BLaER1 treated with 17β-estradiol and CSF1 and Interleukin-3, amounts not matched to agents 10 nM and 100 nM (cell line): ENCODE data around the gene VPS35L.

Experiments
- H3K27ac ChIP-seq, 11 experiments: shearing (Covaris generic); formaldehyde crosslinking; 2 replicates each; pipeline ENCODE4 v1.8.1; 2022
- H3K27me3 ChIP-seq, 11 experiments: shearing (Covaris generic); formaldehyde crosslinking; 2 replicates each; pipeline ENCODE4 v1.8.1; 2022
- H3K36me3 ChIP-seq, 11 experiments: shearing (Covaris generic); formaldehyde crosslinking; 2 replicates each; pipeline ENCODE4 v1.8.1; 2022
- H3K4me1 ChIP-seq, 10 experiments: shearing (Covaris generic); formaldehyde crosslinking; 2 replicates each; pipeline ENCODE4 v1.8.1; 2022
- H3K4me2 ChIP-seq, 11 experiments: shearing (Covaris generic); formaldehyde crosslinking; 2 replicates each; pipeline ENCODE4 v1.8.1; 2022
- H3K4me3 ChIP-seq, 10 experiments: shearing (Covaris generic); formaldehyde crosslinking; 2 replicates each; pipeline ENCODE4 v1.8.1; 2022
- H3K9ac ChIP-seq, 11 experiments: shearing (Covaris generic); formaldehyde crosslinking; 2 replicates each; pipeline ENCODE4 v1.8.1; 2022
- H3K9me3 ChIP-seq, 11 experiments: shearing (Covaris generic); formaldehyde crosslinking; replicated peaks in 1 of 11; 2 replicates each; pipeline ENCODE4 v1.8.1; 2022
- H4K20me1 ChIP-seq, 11 experiments: shearing (Covaris generic); formaldehyde crosslinking; 2 replicates each; pipeline ENCODE4 v1.8.1; 2022
- Cebpa-rat ChIP-seq, 11 experiments: shearing (Covaris generic); IDR thresholded peaks; 2 replicates each; pipeline ENCODE4 v1.8.1; 2022

The VPS35L gene

DNA sequence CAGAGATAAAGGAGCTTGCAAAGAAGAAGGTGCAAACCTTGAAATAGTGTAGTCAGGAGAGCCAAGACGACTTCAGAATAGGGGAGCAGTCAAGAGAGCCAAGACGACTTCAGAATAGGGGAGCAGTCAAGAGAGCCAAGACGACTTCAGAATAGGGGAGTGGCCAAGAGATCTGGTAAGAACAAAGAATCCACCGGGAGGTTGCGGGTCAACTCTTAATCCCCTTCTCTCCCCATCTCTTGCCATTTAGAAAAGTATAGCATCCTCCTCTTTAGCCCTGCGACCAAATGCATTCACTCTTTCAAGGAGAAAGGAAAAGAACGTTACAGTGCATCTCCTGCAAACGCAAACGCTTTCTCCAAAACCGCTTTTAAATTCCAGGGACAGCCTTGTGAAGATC is 161.8 kb downstream of the VPS35L start:
- H3K9me3 ChIP-seq, result no peaks in the 10 kb centered on the region
- peak overlapping the region; percentile 81 to 96 (median 92) for H3K4me2 ChIP-seq
- peak overlapping the region in 10 of 11 experiments; percentile 61 to 98 (median 90); a peak in 21 of 22 replicates for H3K27ac ChIP-seq
- H3K4me3 ChIP-seq, result peak overlapping the region; percentile 88 to 99 (median 94)
- no peak for TF ChIP-seq Cebpa-rat (IDR thresholded peaks at IDR 0.05)
- peaks cover 25 to 39% (median 29%) of the 10 kb centered on the region in 11 experiments for H3K36me3 ChIP-seq
- H4K20me1 ChIP-seq, result peaks cover 0 to 24% (median 10%) of the 10 kb centered on the region in 11 experiments; a peak in 12 of 22 replicates
- H3K9ac ChIP-seq, result peak overlapping the region; percentile 79 to 96 (median 88)
- H3K4me1 ChIP-seq, result peaks cover 25 to 54% (median 46%) of the 10 kb centered on the region in 10 experiments
- H3K27me3 ChIP-seq, result no peaks in the 10 kb centered on the region

DNA sequence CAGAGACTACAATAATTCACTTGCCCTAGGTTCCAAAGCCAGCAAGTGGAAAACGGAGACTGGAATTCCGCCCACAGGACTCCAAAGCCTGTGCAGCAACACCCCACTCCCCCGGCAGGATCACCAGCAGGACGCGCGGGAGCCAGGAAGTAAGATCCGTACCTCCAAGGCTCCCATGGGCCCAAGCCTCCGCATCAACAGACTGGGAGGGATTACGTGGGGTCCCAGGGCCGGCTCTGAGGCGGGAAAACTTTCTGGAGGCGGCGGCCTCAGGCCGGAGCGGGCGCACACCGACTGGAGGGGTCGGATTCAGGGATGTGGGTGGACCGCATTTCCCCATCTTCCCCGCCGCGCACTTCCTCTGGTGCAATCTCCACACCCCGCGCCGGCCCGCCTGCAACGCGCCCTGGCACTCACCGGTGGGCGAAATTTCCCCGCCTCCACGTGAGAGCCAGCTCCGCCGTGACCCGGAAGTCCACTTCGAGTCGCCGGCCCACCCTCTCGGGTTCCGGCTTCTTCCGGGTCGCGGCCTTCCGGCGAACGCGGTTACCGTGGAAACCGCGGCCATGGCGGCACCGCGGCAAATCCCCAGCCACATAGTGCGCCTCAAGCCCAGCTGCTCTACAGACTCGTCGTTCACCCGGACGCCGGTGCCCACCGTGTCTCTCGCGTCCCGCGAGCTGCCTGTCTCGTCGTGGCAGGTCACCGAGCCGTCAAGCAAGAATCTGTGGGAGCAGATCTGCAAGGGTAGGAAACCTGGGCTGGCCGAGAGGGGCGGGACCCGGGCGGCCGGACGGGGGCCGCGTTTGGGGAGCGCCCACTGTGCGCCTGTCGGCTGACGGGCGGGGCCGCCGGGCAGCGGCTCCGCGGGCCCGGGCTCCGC is 162.5 kb downstream of the VPS35L start, which contains the start of the genes IQCK and KNOP1:
Gene IQCK (plus strand): TSS at position 531 of the 883 bp plus-strand sequence. CDS start 36 bp downstream, at position 567.
Gene KNOP1 (minus strand): TSS at position 487 of the 883 bp plus-strand sequence. CDS start 3,192 bp downstream, outside the sequence.
- H3K9ac ChIP-seq, result peak within 1 kb of the TSS; percentile 79 to 96 (median 88)
- peak within 1 kb of the TSS in 10 of 11 experiments; percentile 61 to 98 (median 90); a peak in 21 of 22 replicates for H3K27ac ChIP-seq
- H3K4me3 ChIP-seq, result peak within 1 kb of the TSS; percentile 88 to 99 (median 94)
- H4K20me1 ChIP-seq, result peaks cover 0 to 17% (median 3%) of the 10 kb centered on the region in 11 experiments; a peak in 9 of 22 replicates
- peak within 1 kb of the TSS; percentile 81 to 96 (median 93) for H3K4me2 ChIP-seq
- H3K27me3 ChIP-seq, result no peaks in the 10 kb centered on the region
- no peaks in the 10 kb centered on the region for H3K9me3 ChIP-seq
- peaks cover 25 to 55% (median 46%) of the 10 kb centered on the region in 10 experiments for H3K4me1 ChIP-seq
- peaks cover 18 to 32% (median 22%) of the 10 kb centered on the region in 11 experiments for H3K36me3 ChIP-seq
- TF ChIP-seq Cebpa-rat (IDR thresholded peaks at IDR 0.05), result peak in 9 of 11 experiments; percentile 27 to 90 (median 65); a peak in 12 of 22 replicates

DNA sequence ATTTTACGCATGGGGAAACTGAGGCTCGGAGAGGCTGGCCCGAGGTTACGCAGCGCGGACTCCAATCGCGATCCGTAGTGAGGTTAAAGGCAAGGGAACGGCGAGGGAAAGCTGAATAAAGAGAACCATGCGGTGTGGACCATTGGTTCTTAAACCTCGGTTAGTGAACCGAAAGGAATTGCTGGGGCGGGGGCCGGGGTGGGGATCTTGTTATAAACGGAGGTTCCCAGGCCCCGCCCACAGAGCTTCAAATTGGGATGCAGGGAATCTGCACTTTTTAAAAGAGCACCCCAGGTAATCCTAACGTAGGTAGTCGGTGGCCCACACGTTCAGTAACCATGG is 163.1 kb downstream of the VPS35L start:
- Histone ChIP-seq H3K27me3 (no peaks in the 10 kb centered on the region), H3K9me3 (no peaks in the 10 kb centered on the region), H3K36me3 (peaks cover 12 to 26% (median 16%) of the 10 kb centered on the region in 11 experiments), H3K4me1 (peaks cover 25 to 55% (median 46%) of the 10 kb centered on the region in 10 experiments), H3K27ac (peak overlapping the region in 10 of 11 experiments; percentile 61 to 98 (median 90); a peak in 21 of 22 replicates), H4K20me1 (peaks cover 0 to 12% (median 0%) of the 10 kb centered on the region in 11 experiments; a peak in 7 of 22 replicates), H3K4me2 (peak overlapping the region; percentile 75 to 96 (median 90)), H3K9ac (peak overlapping the region; percentile 79 to 96 (median 88)), H3K4me3 (peak overlapping the region; percentile 88 to 99 (median 94))
- no peak for TF ChIP-seq Cebpa-rat (IDR thresholded peaks at IDR 0.05)

DNA sequence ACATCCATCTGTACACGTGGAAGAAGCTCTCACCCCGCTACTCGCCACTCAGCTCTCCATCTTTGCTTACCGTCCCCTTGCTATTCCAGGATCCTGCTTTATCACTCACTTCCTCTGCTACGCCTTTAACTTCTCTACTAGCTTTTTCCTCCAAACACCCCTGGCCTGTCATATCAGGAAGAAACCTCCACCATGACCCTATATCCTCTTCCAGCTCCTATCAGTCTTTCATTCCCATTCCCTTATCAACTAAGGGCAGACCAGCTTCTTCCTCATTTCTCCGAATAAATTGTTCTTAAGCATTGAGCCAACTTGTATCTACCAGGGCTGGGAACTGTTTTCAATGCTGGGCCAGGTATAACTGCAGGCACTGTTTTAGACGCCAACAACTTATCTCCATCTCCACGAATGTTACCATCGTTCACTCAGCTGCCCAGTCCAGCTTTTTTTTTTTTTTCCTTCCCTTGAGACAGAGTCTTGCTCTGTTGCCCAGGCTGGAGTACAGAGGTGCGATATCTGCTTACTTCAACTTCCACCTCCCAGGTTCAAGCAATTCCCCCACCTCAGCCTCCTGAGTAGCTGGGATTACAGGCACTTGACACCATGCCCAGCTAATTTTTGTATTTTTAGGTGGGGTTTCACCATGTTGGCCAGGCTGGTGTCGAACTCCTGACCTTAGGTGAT is 166.9 kb downstream of the VPS35L start:
- H3K4me3 ChIP-seq, result no peak overlapping the region
- H3K9me3 ChIP-seq, result no peaks in the 10 kb centered on the region
- no peaks in the 10 kb centered on the region for H4K20me1 ChIP-seq
- peaks cover 13 to 37% (median 29%) of the 10 kb centered on the region in 10 experiments; a peak in 19 of 20 replicates for H3K4me1 ChIP-seq
- H3K27me3 ChIP-seq, result no peaks in the 10 kb centered on the region
- no peak overlapping the region for H3K9ac ChIP-seq
- H3K4me2 ChIP-seq, result peak overlapping the region in 3 of 11 experiments; percentile 16 to 29 (median 19); a peak in 3 of 22 replicates
- no peak for TF ChIP-seq Cebpa-rat (IDR thresholded peaks at IDR 0.05)
- H3K36me3 ChIP-seq, result no peaks in the 10 kb centered on the region
- no peak overlapping the region for H3K27ac ChIP-seq

DNA sequence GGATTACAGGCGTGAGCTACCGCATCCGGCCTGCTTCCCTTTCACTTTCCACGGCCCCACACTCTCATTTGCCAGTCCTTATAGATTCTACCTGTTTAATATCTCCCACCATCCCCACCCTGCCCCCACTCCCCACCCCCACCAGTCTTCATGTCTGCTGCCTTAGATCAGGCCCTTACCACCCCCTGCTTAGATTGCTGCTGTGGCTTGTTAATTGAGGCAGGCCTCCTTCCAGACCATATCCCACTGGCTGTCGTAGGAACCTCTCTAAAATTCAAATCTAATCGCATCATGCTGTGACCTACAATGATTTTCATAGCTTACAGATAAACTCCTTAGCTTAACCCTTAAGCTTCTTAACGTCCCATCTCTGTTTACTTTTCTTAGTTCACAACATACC is 167.5 kb downstream of the VPS35L start:
- H3K36me3 ChIP-seq, result no peaks in the 10 kb centered on the region
- no peak for TF ChIP-seq Cebpa-rat (IDR thresholded peaks at IDR 0.05)
- no peak overlapping the region for H3K9ac ChIP-seq

DNA sequence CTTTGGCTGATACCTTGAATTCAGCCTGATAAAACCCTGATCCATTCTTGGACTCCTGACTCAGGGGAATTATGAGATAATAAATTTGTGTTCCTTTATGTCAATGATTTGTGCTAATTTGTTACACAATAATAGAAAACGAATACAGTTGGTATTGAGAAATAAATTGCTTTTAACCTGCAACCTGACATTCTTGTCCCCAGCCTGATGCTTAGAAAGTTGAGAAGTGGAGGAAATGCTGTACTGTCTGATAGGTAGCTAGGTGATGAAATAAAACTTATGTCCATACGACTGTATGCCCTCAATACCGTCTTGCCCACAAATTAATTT is 173.1 kb downstream of the VPS35L start:
- Histone ChIP-seq H3K27ac (no peak overlapping the region), H4K20me1 (no peaks in the 10 kb centered on the region), H3K4me3 (no peak overlapping the region), H3K4me1 (no peaks in the 10 kb centered on the region), H3K9ac (no peak overlapping the region), H3K4me2 (no peak overlapping the region), H3K27me3 (no peaks in the 10 kb centered on the region), H3K36me3 (peaks cover 0 to 9% (median 0%) of the 10 kb centered on the region in 11 experiments; a peak in 2 of 22 replicates), H3K9me3 (0 out of 22 replicates have a peak, but pooled peaks cover 0 to 5% (median 0%) of the 10 kb centered on the region in 11 experiments)
- TF ChIP-seq Cebpa-rat (IDR thresholded peaks at IDR 0.05), result no peak; a peak in 1 of 22 replicates

More for the DNA sequence above, 167.5 kb downstream of the VPS35L start:
- peaks cover 13 to 37% (median 29%) of the 10 kb centered on the region in 10 experiments; a peak in 19 of 20 replicates for H3K4me1 ChIP-seq
- no peaks in the 10 kb centered on the region for H3K27me3 ChIP-seq
- no peaks in the 10 kb centered on the region for H4K20me1 ChIP-seq
- no peak overlapping the region for H3K27ac ChIP-seq
- no peaks in the 10 kb centered on the region for H3K9me3 ChIP-seq
- H3K4me2 ChIP-seq, result no peak overlapping the region
- H3K4me3 ChIP-seq, result no peak overlapping the region

DNA sequence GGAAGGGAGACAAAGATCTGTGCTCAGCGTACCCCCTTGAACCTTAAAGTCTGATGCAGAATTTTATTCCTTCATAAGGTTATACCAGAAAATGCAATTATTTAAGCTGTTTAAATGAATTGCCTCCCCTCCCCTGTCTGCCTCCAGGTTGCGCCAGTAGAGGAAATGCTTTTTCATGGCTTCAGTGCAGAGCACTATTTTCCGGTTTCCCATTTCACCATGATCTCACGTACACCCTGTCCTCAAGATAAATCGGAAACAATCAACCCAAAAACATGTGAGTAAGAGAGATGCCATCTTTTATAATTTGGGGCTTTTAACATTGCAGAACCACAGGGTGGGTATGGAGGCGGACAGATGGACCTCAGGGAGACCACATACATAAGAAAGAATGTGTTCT is 178.0 kb downstream of the VPS35L start:
- Histone ChIP-seq H3K36me3 (peaks cover 0 to 24% (median 12%) of the 10 kb centered on the region in 11 experiments; a peak in 10 of 22 replicates), H3K4me3 (no peak overlapping the region), H3K27me3 (no peaks in the 10 kb centered on the region), H4K20me1 (no peaks in the 10 kb centered on the region), H3K9ac (no peak overlapping the region), H3K4me1 (peaks cover 13 to 28% (median 17%) of the 10 kb centered on the region in 10 experiments), H3K4me2 (no peak overlapping the region), H3K9me3 (0 out of 22 replicates have a peak, but pooled peaks cover 0 to 5% (median 0%) of the 10 kb centered on the region in 11 experiments), H3K27ac (no peak overlapping the region)
- no peak for TF ChIP-seq Cebpa-rat (IDR thresholded peaks at IDR 0.05)

DNA sequence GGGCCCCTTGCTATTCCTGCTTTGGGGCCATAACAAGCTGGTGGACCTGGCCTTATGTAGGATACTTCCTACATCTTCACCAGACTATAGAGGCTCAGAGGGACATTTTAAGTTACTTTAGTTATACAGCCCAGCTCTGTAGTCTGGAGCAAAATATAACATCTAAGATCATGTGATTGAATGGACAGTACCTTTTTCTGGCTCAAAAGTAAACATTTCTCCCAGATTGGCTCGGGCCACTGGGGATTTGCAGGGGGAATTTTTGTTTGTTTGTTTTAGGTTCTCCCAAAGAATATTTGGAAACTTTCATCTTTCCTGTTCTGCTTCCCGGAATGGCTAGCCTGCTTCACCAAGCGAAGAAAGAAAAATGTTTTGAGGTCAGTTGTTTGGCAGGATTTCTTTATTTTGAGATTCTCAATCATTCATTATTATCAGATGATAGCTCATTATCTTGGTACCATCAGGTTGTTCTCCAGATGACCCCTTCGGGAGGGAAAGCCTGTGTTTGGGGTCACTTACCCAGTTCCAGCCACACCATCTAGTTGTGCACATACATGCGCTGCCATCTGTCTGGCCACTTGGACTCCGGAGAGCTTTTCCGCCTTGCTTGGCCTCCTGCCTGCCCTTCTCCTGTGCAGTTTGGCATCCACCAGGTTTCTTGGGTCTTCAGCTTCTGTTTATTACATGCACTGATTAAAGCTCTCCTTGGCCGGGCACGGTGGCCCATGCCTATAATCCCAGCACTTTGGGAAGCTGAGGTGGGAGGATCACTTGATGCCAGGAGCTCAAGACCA is 179.8 kb downstream of the VPS35L start:
- H3K9me3 ChIP-seq, result 0 out of 22 replicates have a peak, but pooled peaks cover 0 to 5% (median 0%) of the 10 kb centered on the region in 11 experiments
- peaks cover 0 to 24% (median 12%) of the 10 kb centered on the region in 11 experiments; a peak in 10 of 22 replicates for H3K36me3 ChIP-seq
- H3K4me1 ChIP-seq, result peaks cover 13 to 28% (median 17%) of the 10 kb centered on the region in 10 experiments
- no peak overlapping the region for H3K4me3 ChIP-seq
- H3K27ac ChIP-seq, result no peak overlapping the region
- H3K27me3 ChIP-seq, result no peaks in the 10 kb centered on the region
- no peak overlapping the region for H3K9ac ChIP-seq
- H4K20me1 ChIP-seq, result no peaks in the 10 kb centered on the region
- TF ChIP-seq Cebpa-rat (IDR thresholded peaks at IDR 0.05), result no peak
- no peak overlapping the region; a peak in 2 of 22 replicates for H3K4me2 ChIP-seq
